Suprapubic skin (tissue), 4 donors: ENCODE results near the gene LGR4. TPM values are rescaled to one million over a fixed set of nuclear protein-coding genes. Genes with fewer than 3 reads are reported as not detected.

Source experiments
- DNase-seq, 2 donors: peaks; one replicate each; pipeline ENCODE4 v3.0.0-alpha.2; 2019; ENCODE audit warnings: low spot score in 2 of 2
- H3K27ac ChIP-seq: fragments of 200-600 bp; sonication (generic); one replicate; pipeline ENCODE4 v1.5.1; 2019
- H3K27me3 ChIP-seq: fragments of 200-600 bp; sonication (generic); one replicate; pipeline ENCODE4 v1.5.1; 2019
- H3K36me3 ChIP-seq: fragments of 200-600 bp; sonication (generic); one replicate; pipeline ENCODE4 v1.5.1; 2019
- H3K4me1 ChIP-seq: fragments of 200-600 bp; sonication (generic); one replicate; pipeline ENCODE4 v1.5.1; 2019
- H3K4me3 ChIP-seq: fragments of 200-600 bp; sonication (generic); one replicate; pipeline ENCODE4 v1.5.1; 2019; ENCODE audit warnings: mild to moderate bottlenecking
- H3K9me3 ChIP-seq: fragments of 200-600 bp; sonication (generic); one replicate; pipeline ENCODE4 v1.5.1; 2019
- EP300 ChIP-seq: sonication (generic); formaldehyde crosslinking; IDR thresholded peaks from one replicate; pipeline ENCODE4 v1.6.1; 2017; ENCODE audit warnings: antibody characterized with exemption
- POLR2A ChIP-seq, 2 donors: fragments of 450-650 bp; IDR thresholded peaks; one replicate each; pipeline ENCODE4 v1.6.1; 2017; ENCODE audit warnings: antibody characterized with exemption in 2 of 2, mild to moderate bottlenecking in 2 of 2, moderate library complexity in 2 of 2
- POLR2AphosphoS5 ChIP-seq, 3 donors: sonication (generic); formaldehyde crosslinking; IDR thresholded peaks; one replicate each; pipeline ENCODE4 v1.6.1; 2017; ENCODE audit warnings: antibody characterized with exemption in 3 of 3
- WGBS: methylation state at CpG from one replicate; pipeline ENCODE4 v1.1.5; 2018; 5-methylcytosine and 5-hydroxymethylcytosine counted together
- total RNA-seq, 4 donors: library from RNA; depleted of rRNA; stranded (reverse); fragments of >200 nt; gene quantifications; one replicate each; pipeline ENCODE4 v1.1.0, GENCODE V29; 2016
- TF ChIP-seq, protein P1 (sequence below), 2 donors: fragments of 200-600 bp in 1 of 2; fragments of 450-650 bp in 1 of 2; sonication (generic) in 1 of 2; IDR thresholded peaks; one replicate each; pipeline ENCODE4 v1.5.1; 2016 to 2019; ENCODE audit warnings: antibody characterized with exemption in 2 of 2, mild to moderate bottlenecking in 1 of 2, moderate library complexity in 1 of 2

Gene LGR4
- total RNA-seq, 4 donors from 2014 or later, result 54.7 to 143 (median 66.4) TPM

DNA sequence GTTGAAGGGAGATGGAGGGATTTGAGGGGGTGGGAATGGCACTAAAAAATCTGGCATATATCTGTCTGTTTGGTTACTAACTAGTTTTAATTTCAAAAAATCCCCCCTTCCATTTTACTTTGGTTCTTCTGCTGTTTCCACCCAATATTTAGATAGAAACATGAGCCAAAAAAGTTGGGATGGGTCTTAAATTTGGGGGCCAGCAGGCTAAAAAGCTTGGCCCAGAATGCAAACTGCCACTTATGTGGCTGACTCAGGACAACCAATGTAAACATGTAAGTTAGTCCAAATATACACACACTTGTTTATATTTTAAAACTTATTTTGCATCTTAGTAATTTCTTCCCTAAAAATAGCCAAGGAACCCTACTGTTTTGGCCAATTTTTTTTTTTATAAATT lies 35.7 kb downstream of the LGR4 start:
- Histone ChIP-seq H3K9me3 (no peaks in the 10 kb centered on the region), H3K36me3 (no peaks in the 10 kb centered on the region), H3K4me1 (peaks cover 12% of the 10 kb centered on the region), H3K4me3 (no peak overlapping the region), H3K27me3 (no peaks in the 10 kb centered on the region), H3K27ac (no peak overlapping the region)
- DNase-seq, result no peak
- TF ChIP-seq EP300, result no peak

DNA sequence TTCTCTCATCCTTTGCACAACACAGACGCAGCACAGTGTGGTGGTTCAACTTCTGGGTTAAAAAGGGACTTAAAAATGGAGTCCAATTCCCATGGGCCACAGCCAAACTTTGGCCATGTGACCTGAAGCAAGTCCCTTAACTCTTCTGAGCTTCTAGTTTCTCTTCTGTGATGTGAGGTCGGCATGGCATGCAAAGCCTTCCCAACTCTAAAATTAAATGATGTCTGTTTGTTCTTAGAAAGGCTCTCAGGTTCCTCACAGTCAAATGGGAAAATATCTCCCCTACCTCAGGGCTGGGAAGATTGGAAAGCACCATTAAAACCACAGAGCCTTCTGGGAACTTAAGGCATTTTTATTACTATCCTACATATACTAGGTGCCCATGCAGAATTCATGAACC lies 38.8 kb downstream of the LGR4 start:
- no peak overlapping the region for H3K27ac ChIP-seq
- H3K27me3 ChIP-seq, result no peaks in the 10 kb centered on the region
- H3K4me1 ChIP-seq, result peaks cover 34% of the 10 kb centered on the region
- 86% methylated on average over 2 of the region's 2 CpGs for WGBS
- no peaks in the 10 kb centered on the region for H3K36me3 ChIP-seq
- TF ChIP-seq EP300 (no peak), POLR2AphosphoS5 (IDR thresholded peaks at IDR 0.05) (no peak), POLR2A (IDR thresholded peaks at IDR 0.05) (no peak)
- TF ChIP-seq, protein P1, sequence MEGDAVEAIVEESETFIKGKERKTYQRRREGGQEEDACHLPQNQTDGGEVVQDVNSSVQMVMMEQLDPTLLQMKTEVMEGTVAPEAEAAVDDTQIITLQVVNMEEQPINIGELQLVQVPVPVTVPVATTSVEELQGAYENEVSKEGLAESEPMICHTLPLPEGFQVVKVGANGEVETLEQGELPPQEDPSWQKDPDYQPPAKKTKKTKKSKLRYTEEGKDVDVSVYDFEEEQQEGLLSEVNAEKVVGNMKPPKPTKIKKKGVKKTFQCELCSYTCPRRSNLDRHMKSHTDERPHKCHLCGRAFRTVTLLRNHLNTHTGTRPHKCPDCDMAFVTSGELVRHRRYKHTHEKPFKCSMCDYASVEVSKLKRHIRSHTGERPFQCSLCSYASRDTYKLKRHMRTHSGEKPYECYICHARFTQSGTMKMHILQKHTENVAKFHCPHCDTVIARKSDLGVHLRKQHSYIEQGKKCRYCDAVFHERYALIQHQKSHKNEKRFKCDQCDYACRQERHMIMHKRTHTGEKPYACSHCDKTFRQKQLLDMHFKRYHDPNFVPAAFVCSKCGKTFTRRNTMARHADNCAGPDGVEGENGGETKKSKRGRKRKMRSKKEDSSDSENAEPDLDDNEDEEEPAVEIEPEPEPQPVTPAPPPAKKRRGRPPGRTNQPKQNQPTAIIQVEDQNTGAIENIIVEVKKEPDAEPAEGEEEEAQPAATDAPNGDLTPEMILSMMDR (IDR thresholded peaks at IDR 0.05), result no peak
- DNase-seq, result no peak
- no peaks in the 10 kb centered on the region for H3K9me3 ChIP-seq
- H3K4me3 ChIP-seq, result no peak overlapping the region

DNA sequence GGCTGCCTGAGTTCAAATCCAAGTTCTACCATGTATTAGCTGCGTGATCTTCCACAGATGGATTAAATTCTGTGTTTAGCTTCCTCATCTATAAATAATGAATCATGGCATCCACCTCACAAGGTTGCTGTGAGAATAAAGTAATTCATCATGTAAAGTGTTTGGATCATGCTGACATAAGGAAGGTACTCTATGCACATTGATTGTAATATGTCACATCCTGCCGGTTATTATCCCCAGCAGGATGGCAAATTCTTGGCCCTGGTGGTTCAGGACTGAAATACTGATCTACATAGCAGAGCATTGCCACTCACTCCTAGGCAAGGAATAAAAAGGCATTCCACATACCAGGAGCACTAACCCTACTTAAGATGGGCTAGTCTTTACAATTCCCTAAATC lies 40.8 kb downstream of the LGR4 start:
- H3K27me3 ChIP-seq, result no peaks in the 10 kb centered on the region
- H3K36me3 ChIP-seq, result no peaks in the 10 kb centered on the region
- 82% methylated on average over 2 of the region's 2 CpGs for WGBS
- no peak overlapping the region for H3K4me3 ChIP-seq
- DNase-seq, result no peak
- no peaks in the 10 kb centered on the region for H3K9me3 ChIP-seq
- no peak overlapping the region for H3K27ac ChIP-seq
- peaks cover 40% of the 10 kb centered on the region for H3K4me1 ChIP-seq
- TF ChIP-seq, protein P1 (IDR thresholded peaks at IDR 0.05), result no peak

DNA sequence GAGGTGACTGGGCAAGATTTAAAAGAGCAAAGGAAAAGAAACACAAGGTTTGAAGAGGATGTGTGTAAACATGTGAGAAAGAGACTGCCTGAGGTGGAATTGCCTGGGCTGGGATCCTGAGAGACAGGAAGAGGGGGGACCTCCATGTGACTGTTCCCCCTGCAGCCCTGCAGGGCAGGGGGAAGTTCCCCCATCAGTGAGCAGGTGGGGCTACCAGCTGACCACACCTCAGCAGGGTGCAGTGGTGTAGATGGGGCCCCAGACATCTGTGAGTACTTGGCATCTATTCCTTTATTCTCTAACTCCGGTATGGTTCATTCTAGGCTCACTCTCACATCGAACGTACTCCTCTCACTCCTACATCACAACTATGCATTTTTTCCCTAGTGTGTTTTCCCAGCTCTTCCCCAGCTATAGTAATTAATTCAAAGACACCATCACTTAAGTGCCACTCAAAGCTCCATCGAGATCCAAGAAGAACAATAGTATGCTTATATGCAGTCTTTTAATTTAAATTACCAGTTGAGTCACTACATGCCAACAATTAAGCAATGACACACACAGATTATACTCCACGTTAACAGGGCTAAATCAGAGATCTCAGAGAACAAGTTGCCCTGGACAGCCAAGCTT lies 42.7 kb downstream of the LGR4 start:
- 30% methylated on average over 5 of the region's 5 CpGs for WGBS
- Histone ChIP-seq H3K9me3 (no peaks in the 10 kb centered on the region), H3K36me3 (no peaks in the 10 kb centered on the region), H3K27ac (peak overlapping the region; percentile 67), H3K4me1 (peaks cover 43% of the 10 kb centered on the region), H3K4me3 (no peak overlapping the region), H3K27me3 (no peaks in the 10 kb centered on the region)
- DNase-seq, result no peak
- TF ChIP-seq, protein P1 (IDR thresholded peaks at IDR 0.05), result no peak
- no peak for TF ChIP-seq POLR2AphosphoS5 (IDR thresholded peaks at IDR 0.05)
- no peak for TF ChIP-seq POLR2A (IDR thresholded peaks at IDR 0.05)

DNA sequence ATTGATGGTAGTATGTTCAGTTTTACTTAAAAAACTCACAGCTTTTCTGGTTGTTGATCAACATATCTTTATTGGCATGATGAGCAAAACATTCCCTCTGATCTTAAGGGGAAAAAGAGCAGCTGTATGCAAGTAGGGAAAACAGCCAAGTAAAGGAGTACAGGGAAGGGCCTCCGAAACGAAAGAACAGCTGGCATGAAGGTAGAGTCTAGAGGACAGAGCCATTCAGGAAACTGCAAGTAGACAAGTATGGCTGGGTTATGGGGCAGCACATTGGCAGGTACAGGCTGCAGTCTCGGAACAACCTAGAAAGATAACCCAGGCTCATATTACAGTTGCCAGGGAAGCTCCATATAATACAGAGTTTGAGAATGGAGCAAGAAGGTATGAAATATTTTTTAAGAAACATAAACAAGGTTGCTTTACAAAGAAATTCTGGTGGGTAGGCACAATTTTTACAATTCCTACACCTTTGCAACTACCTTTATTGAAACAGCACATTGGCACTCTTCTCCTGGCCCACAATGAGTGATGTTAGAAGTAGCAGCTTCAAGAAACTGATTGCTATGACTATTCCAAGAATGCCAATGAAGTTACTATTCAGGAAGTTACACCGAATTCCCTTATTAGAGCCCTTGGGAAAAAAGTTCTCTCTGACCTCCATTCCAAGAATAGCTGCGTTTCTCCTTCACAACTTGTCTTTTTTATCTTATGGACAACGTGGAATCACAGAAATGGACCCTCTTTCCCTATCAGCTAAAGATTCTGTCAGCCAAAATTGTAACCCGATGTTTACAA lies 45.2 kb downstream of the LGR4 start:
- 53% methylated on average over 7 of the region's 7 CpGs for WGBS
- no peak for DNase-seq

More for the DNA sequence above, 45.2 kb downstream of the LGR4 start:
- TF ChIP-seq POLR2AphosphoS5 (IDR thresholded peaks at IDR 0.05), result no peak
- no peak for TF ChIP-seq EP300
- TF ChIP-seq, protein P1 (IDR thresholded peaks at IDR 0.05), result no peak
- no peak for TF ChIP-seq POLR2A (IDR thresholded peaks at IDR 0.05)
- Histone ChIP-seq H3K9me3 (no peaks in the 10 kb centered on the region), H3K4me1 (peaks cover 64% of the 10 kb centered on the region), H3K27me3 (no peaks in the 10 kb centered on the region), H3K27ac (no peak overlapping the region), H3K36me3 (no peaks in the 10 kb centered on the region), H3K4me3 (no peak overlapping the region)
